K562 (cell line): ENCODE measurements around the gene PTRH1. TPM values are rescaled to one million over a fixed set of nuclear protein-coding genes. Genes with fewer than 3 reads are reported as not detected.
A peak's percentile ranks its signal among the peaks of the same experiment; 100 is the strongest.

Experiments
- ARID1B ChIP-seq: fragments of 450-650 bp; IDR thresholded peaks from 2 replicates; pipeline ENCODE4 v1.6.1; 2016; ENCODE audit warnings: antibody characterized with exemption, mild to moderate bottlenecking, inconsistent platforms
- ATF3 ChIP-seq, 2 experiments: fragments of 450-650 bp in 1 of 2; sonication (generic) in 1 of 2; formaldehyde crosslinking in 1 of 2; IDR thresholded peaks in 1 of 2; conservative IDR thresholded peaks in 1 of 2; 2 replicates each; pipeline versions ENCODE4 v1.6.1 to v1.8.1; 2016 to 2023; ENCODE audit warnings: mild to moderate bottlenecking in 2 of 2, moderate library complexity in 2 of 2, inconsistent platforms in 1 of 2, missing genetic modification reagents in 1 of 2
- ATF7 ChIP-seq: fragments of 450-650 bp; IDR thresholded peaks from 2 replicates; pipeline ENCODE4 v1.7.1; 2014; ENCODE audit warnings: mild to moderate bottlenecking, moderate library complexity
- FIP1L1 ChIP-seq: fragments of 200-400 bp; formaldehyde crosslinking; IDR thresholded peaks from 2 replicates; pipeline ENCODE4 v1.6.1; 2018; ENCODE audit warnings: mild to moderate bottlenecking, low read depth, low read length; ENCODE audit not compliant: poor library complexity, severe bottlenecking
- GABPB1 ChIP-seq: sonication (generic); formaldehyde crosslinking; IDR thresholded peaks from 2 replicates; pipeline ENCODE4 v1.8.0; 2022; ENCODE audit warnings: mild to moderate bottlenecking, missing genetic modification reagents
- JUND ChIP-seq, 2 experiments: IDR thresholded peaks; 2 replicates in 1 of 2; 3 replicates in 1 of 2; pipeline ENCODE4 v1.6.1; 2011; ENCODE audit warnings: borderline replicate concordance in 2 of 2, low read depth in 2 of 2, low read length in 2 of 2, improper control_type of control experiment in 1 of 2, missing biosample characterization in 1 of 2, missing genetic modification characterization in 1 of 2, missing genetic modification reagents in 1 of 2
- NR1H2 ChIP-seq: sonication (generic); formaldehyde crosslinking; IDR thresholded peaks from 2 replicates; pipeline ENCODE4 v1.4.0; 2020; ENCODE audit warnings: mild to moderate bottlenecking, missing genetic modification reagents
- RFX1 ChIP-seq: fragments of 450-650 bp; IDR thresholded peaks from 2 replicates; pipeline ENCODE4 v1.6.1; 2016; ENCODE audit warnings: mild to moderate bottlenecking, moderate library complexity
- SETDB1 ChIP-seq: IDR thresholded peaks from one replicate; pipeline ENCODE4 v1.6.1; 2012; ENCODE audit warnings: low read length, control low read depth, inconsistent platforms
- SRSF7 ChIP-seq: fragments of 200-400 bp; formaldehyde crosslinking; optimal IDR thresholded peaks from 2 replicates; pipeline ENCODE3; 2017; ENCODE audit warnings: mild to moderate bottlenecking, low read depth, low read length
- TCF3 ChIP-seq: sonication (generic); formaldehyde crosslinking; IDR thresholded peaks from 2 replicates; pipeline ENCODE4 v1.4.0; 2020; ENCODE audit warnings: mild to moderate bottlenecking, missing genetic modification reagents
- WHSC1 ChIP-seq: IDR thresholded peaks from one replicate; pipeline ENCODE4 v1.6.1; 2012; ENCODE audit warnings: low read length, control low read depth, inconsistent platforms
- ZC3H11A ChIP-seq: IDR thresholded peaks from 2 replicates; pipeline ENCODE4 v1.6.1; 2012; ENCODE audit warnings: low read depth, low read length, improper control_type of control experiment
- ZNF384 ChIP-seq: IDR thresholded peaks from 2 replicates; pipeline ENCODE4 v1.6.1; 2012; ENCODE audit warnings: low read depth, low read length, improper control_type of control experiment
- polyA plus RNA-seq, 8 experiments: library from polyadenylated mRNA; depleted of rRNA in 4 of 8; stranded (reverse) in 5 of 8; unstranded in 3 of 8; fragments of >200 nt; fragmentation: Nextera tagmentation in 2 of 8; fragmentation: Illumina TruSeq in 1 of 8; extraction: Ambion mirVana in 2 of 8; extraction: Trizol in 1 of 8; gene quantifications; 2 replicates each; pipeline versions ENCODE4 v1.2.1 to v1.2.3, GENCODE V29; 2011 to 2014; ENCODE audit warnings: inconsistent platforms in 1 of 8, missing spikeins in 1 of 8
- total RNA-seq, 7 experiments: library from RNA; depleted of rRNA in 6 of 7; stranded (reverse); fragments of >200 nt in 6 of 7; fragmentation: Illumina TruSeq in 2 of 7; extraction: Trizol in 2 of 7; gene quantifications; 2 replicates each; pipeline versions ENCODE4 v1.2.1 to v1.2.3, GENCODE V29; 2011 to 2021; ENCODE audit warnings: low replicate concordance in 1 of 7
- TF ChIP-seq, protein P1 (sequence below): fragments of 450-650 bp; IDR thresholded peaks from 2 replicates; pipeline ENCODE4 v1.6.1; 2016; ENCODE audit warnings: low read depth, mild to moderate bottlenecking, moderate library complexity
- TF ChIP-seq, protein P2 (sequence below): fragments of 450-650 bp; IDR thresholded peaks from 2 replicates; pipeline ENCODE4 v1.6.1; 2016; ENCODE audit warnings: mild to moderate bottlenecking, moderate library complexity

PTRH1 gene
- total and polyA plus RNA-seq, 9 of the 15 experiments (the other 6 are each of a cell fraction or from before 2014, with no cell fraction given), result 0.63 to 43.1 (median 5.7) TPM

DNA sequence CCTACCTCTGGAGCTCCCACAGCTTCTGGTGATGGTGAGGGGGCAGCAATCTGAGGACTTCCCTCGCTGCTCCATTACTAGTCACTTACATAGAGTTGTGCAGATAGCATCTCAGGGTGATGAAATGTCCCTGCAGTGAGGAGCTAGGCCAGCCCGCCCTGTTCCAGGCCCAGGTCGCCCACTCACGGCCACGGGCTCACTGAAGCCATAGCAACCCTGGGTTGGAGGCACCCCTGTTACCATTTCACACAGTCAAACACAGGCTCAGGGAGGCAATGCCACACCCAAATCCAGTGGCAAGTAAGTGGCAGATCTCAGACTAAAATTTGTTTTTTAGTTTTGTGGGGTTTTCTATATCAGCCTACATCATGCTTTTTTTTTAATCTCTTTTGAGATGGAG is 43.4 kb upstream of the PTRH1 start (continued):
- peak; percentile 94 for TF ChIP-seq ATF3 (IDR thresholded peaks at IDR 0.05)
- no peak for TF ChIP-seq ATF3 (CRISPR knock-in tag; conservative IDR thresholded peaks at IDR 0.05)
- TF ChIP-seq ARID1B, result peak; percentile 49; the same call in 1 of the 2 replicates
- no peak for TF ChIP-seq SETDB1
- TF ChIP-seq ZNF384, result no peak
- no peak for TF ChIP-seq GABPB1
- TF ChIP-seq WHSC1, result no peak
- TF ChIP-seq ATF7, result peak; percentile 84
- no peak for TF ChIP-seq NR1H2 (CRISPR knock-in tag)
- TF ChIP-seq TCF3 (CRISPR knock-in tag), result no peak
- peak; percentile 73 for TF ChIP-seq RFX1
- TF ChIP-seq FIP1L1, result no peak
- no peak for TF ChIP-seq ZC3H11A
- no peak for TF ChIP-seq SRSF7
- TF ChIP-seq, protein P1, sequence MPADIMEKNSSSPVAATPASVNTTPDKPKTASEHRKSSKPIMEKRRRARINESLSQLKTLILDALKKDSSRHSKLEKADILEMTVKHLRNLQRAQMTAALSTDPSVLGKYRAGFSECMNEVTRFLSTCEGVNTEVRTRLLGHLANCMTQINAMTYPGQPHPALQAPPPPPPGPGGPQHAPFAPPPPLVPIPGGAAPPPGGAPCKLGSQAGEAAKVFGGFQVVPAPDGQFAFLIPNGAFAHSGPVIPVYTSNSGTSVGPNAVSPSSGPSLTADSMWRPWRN, result 0 out of 2 replicates have a peak, but pooled peaks have one; percentile 17
- TF ChIP-seq, protein P2, sequence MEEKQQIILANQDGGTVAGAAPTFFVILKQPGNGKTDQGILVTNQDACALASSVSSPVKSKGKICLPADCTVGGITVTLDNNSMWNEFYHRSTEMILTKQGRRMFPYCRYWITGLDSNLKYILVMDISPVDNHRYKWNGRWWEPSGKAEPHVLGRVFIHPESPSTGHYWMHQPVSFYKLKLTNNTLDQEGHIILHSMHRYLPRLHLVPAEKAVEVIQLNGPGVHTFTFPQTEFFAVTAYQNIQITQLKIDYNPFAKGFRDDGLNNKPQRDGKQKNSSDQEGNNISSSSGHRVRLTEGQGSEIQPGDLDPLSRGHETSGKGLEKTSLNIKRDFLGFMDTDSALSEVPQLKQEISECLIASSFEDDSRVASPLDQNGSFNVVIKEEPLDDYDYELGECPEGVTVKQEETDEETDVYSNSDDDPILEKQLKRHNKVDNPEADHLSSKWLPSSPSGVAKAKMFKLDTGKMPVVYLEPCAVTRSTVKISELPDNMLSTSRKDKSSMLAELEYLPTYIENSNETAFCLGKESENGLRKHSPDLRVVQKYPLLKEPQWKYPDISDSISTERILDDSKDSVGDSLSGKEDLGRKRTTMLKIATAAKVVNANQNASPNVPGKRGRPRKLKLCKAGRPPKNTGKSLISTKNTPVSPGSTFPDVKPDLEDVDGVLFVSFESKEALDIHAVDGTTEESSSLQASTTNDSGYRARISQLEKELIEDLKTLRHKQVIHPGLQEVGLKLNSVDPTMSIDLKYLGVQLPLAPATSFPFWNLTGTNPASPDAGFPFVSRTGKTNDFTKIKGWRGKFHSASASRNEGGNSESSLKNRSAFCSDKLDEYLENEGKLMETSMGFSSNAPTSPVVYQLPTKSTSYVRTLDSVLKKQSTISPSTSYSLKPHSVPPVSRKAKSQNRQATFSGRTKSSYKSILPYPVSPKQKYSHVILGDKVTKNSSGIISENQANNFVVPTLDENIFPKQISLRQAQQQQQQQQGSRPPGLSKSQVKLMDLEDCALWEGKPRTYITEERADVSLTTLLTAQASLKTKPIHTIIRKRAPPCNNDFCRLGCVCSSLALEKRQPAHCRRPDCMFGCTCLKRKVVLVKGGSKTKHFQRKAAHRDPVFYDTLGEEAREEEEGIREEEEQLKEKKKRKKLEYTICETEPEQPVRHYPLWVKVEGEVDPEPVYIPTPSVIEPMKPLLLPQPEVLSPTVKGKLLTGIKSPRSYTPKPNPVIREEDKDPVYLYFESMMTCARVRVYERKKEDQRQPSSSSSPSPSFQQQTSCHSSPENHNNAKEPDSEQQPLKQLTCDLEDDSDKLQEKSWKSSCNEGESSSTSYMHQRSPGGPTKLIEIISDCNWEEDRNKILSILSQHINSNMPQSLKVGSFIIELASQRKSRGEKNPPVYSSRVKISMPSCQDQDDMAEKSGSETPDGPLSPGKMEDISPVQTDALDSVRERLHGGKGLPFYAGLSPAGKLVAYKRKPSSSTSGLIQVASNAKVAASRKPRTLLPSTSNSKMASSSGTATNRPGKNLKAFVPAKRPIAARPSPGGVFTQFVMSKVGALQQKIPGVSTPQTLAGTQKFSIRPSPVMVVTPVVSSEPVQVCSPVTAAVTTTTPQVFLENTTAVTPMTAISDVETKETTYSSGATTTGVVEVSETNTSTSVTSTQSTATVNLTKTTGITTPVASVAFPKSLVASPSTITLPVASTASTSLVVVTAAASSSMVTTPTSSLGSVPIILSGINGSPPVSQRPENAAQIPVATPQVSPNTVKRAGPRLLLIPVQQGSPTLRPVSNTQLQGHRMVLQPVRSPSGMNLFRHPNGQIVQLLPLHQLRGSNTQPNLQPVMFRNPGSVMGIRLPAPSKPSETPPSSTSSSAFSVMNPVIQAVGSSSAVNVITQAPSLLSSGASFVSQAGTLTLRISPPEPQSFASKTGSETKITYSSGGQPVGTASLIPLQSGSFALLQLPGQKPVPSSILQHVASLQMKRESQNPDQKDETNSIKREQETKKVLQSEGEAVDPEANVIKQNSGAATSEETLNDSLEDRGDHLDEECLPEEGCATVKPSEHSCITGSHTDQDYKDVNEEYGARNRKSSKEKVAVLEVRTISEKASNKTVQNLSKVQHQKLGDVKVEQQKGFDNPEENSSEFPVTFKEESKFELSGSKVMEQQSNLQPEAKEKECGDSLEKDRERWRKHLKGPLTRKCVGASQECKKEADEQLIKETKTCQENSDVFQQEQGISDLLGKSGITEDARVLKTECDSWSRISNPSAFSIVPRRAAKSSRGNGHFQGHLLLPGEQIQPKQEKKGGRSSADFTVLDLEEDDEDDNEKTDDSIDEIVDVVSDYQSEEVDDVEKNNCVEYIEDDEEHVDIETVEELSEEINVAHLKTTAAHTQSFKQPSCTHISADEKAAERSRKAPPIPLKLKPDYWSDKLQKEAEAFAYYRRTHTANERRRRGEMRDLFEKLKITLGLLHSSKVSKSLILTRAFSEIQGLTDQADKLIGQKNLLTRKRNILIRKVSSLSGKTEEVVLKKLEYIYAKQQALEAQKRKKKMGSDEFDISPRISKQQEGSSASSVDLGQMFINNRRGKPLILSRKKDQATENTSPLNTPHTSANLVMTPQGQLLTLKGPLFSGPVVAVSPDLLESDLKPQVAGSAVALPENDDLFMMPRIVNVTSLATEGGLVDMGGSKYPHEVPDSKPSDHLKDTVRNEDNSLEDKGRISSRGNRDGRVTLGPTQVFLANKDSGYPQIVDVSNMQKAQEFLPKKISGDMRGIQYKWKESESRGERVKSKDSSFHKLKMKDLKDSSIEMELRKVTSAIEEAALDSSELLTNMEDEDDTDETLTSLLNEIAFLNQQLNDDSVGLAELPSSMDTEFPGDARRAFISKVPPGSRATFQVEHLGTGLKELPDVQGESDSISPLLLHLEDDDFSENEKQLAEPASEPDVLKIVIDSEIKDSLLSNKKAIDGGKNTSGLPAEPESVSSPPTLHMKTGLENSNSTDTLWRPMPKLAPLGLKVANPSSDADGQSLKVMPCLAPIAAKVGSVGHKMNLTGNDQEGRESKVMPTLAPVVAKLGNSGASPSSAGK, result peak; percentile 12; the same call in 1 of the 2 replicates
- peak; percentile 74 for TF ChIP-seq JUND (IDR thresholded peaks at IDR 0.05; ENCODE audit: borderline replicate concordance, low read depth, low read length)
- peak; percentile 51; the same call in 1 of the 3 replicates for TF ChIP-seq JUND (tag; IDR thresholded peaks at IDR 0.05; ENCODE audit: borderline replicate concordance, low read depth, low read length)
